Neuronal stem cell (in vitro differentiated cells): Measurements from ENCODE around the gene SORBS1.

ENCODE experiments used
- DNase-seq: peaks from one replicate; pipeline ENCODE4 v3.0.0-alpha.2; 2013; ENCODE audit warnings: low spot score
- H2AFZ ChIP-seq: one replicate; pipeline ENCODE4 v1.6.1; 2013; ENCODE audit warnings: mild to moderate bottlenecking, low read length, inconsistent platforms
- H2AK5ac ChIP-seq: 2 replicates; pipeline ENCODE4 v1.6.1; 2013; ENCODE audit warnings: low read depth, mild to moderate bottlenecking, inconsistent platforms, low read length, moderate library complexity, mixed read lengths
- H2BK120ac ChIP-seq: 2 replicates; pipeline ENCODE4 v1.6.1; 2013; ENCODE audit warnings: low read depth, mild to moderate bottlenecking, inconsistent platforms, low read length, moderate library complexity, mixed read lengths
- H2BK12ac ChIP-seq: one replicate; pipeline ENCODE4 v1.6.1; 2013; ENCODE audit warnings: low read length, inconsistent platforms
- H2BK15ac ChIP-seq: 2 replicates; pipeline ENCODE4 v1.6.1; 2013; ENCODE audit warnings: mild to moderate bottlenecking, low read length, inconsistent platforms, mixed read lengths
- H2BK5ac ChIP-seq: one replicate; pipeline ENCODE4 v1.6.1; 2013; ENCODE audit warnings: inconsistent platforms, mild to moderate bottlenecking, low read length, moderate library complexity
- H3K14ac ChIP-seq: one replicate; pipeline ENCODE4 v1.6.1; 2013; ENCODE audit warnings: low read length, inconsistent platforms
- H3K18ac ChIP-seq: 2 replicates; pipeline ENCODE4 v1.6.1; 2013; ENCODE audit warnings: low read length, inconsistent platforms
- H3K23ac ChIP-seq: 2 replicates; pipeline ENCODE4 v1.6.1; 2013; ENCODE audit warnings: low read depth, mild to moderate bottlenecking, mixed read lengths, low read length, inconsistent platforms; ENCODE audit not compliant: poor library complexity
- H3K27ac ChIP-seq: replicated peaks from 3 replicates; pipeline ENCODE4 v1.5.1; 2013; ENCODE audit warnings: low read length, inconsistent platforms
- H3K27me3 ChIP-seq, 3 experiments: 2 replicates each; pipeline ENCODE4 v1.6.1; 2013; ENCODE audit warnings: low read length in 3 of 3, mild to moderate bottlenecking in 2 of 3, inconsistent platforms in 1 of 3, low read depth in 1 of 3, mixed read lengths in 1 of 3, moderate library complexity in 1 of 3; ENCODE audit not compliant: control insufficient read depth in 3 of 3, insufficient read depth in 3 of 3
- H3K36me3 ChIP-seq, 2 donors: replicated peaks in 1 of 2; 2 replicates each; pipeline ENCODE4 v1.6.1; 2013; ENCODE audit warnings: low read length in 2 of 2; ENCODE audit not compliant: control insufficient read depth in 2 of 2, insufficient read depth in 2 of 2
- H3K4ac ChIP-seq: 2 replicates; pipeline ENCODE4 v1.6.1; 2013; ENCODE audit warnings: inconsistent platforms, mild to moderate bottlenecking, low read length, moderate library complexity
- H3K4me1 ChIP-seq, 2 donors: 1 replicate in 1 of 2; 2 replicates in 1 of 2; pipeline ENCODE4 v1.6.1; 2013; ENCODE audit warnings: low read length in 2 of 2, low read depth in 1 of 2; ENCODE audit not compliant: control insufficient read depth in 2 of 2, insufficient read depth in 1 of 2
- H3K4me2 ChIP-seq: one replicate; pipeline ENCODE4 v1.6.1; 2013; ENCODE audit warnings: mild to moderate bottlenecking, low read length, inconsistent platforms; ENCODE audit not compliant: insufficient read depth, poor library complexity, severe bottlenecking
- H3K4me3 ChIP-seq, 2 donors: 2 replicates each; pipeline ENCODE4 v1.5.1; 2013; ENCODE audit warnings: low read length in 2 of 2, mild to moderate bottlenecking in 2 of 2, inconsistent platforms in 1 of 2, moderate library complexity in 1 of 2
- H3K79me1 ChIP-seq: one replicate; pipeline ENCODE4 v1.6.1; 2013; ENCODE audit warnings: low read depth, mild to moderate bottlenecking, inconsistent platforms, low read length, moderate library complexity
- H3K9ac ChIP-seq: one replicate; pipeline ENCODE4 v1.6.1; 2013; ENCODE audit warnings: mild to moderate bottlenecking, low read depth, low read length, inconsistent platforms; ENCODE audit not compliant: poor library complexity
- H3K9me3 ChIP-seq, 2 donors: replicated peaks in 1 of 2; 2 replicates each; pipeline versions ENCODE3 to v1.6.1; 2013; ENCODE audit warnings: low read length in 2 of 2, mild to moderate bottlenecking in 2 of 2, inconsistent platforms in 1 of 2, low read depth in 1 of 2, mixed read lengths in 1 of 2, moderate library complexity in 1 of 2; ENCODE audit not compliant: control insufficient read depth in 2 of 2, insufficient read depth in 1 of 2
- H4K8ac ChIP-seq: one replicate; pipeline ENCODE4 v1.6.1; 2013; ENCODE audit warnings: low read depth, mild to moderate bottlenecking, inconsistent platforms, low read length, moderate library complexity
- H4K91ac ChIP-seq: one replicate; pipeline ENCODE4 v1.6.1; 2013; ENCODE audit warnings: low read length, low read depth, mild to moderate bottlenecking, inconsistent platforms; ENCODE audit not compliant: poor library complexity
- WGBS, 2 donors: extraction: QIAGEN DNeasy Blood & Tissue Kit; methylation state at CpG; one replicate each; pipeline ENCODE4 v1.1.7; 2013; ENCODE audit warnings: missing lambda C conversion rate in 2 of 2, mixed read lengths in 1 of 2; ENCODE audit not compliant: insufficient read length in 2 of 2, insufficient replicate concordance in 1 of 2; ENCODE audit errors: extremely low coverage in 2 of 2; 5-methylcytosine and 5-hydroxymethylcytosine counted together

Gene SORBS1

DNA sequence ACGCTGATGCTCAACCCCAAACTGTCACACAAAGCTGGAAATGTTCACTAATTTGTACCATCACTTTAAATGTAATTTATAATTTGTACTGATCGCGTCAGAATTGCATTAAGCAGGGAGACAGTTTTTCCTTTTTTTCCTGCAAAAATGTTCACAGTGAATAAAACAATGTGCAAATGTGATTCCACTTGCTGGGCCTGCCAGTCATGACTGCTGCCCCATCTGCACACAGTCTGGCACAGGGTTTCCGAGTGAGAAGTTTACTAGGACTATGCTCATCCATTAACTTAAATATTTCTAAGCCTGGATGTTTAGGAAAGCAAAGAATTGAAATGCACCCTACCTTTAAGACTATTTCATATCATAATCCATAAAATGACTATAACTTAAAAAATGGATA lies 99.6 kb downstream of the SORBS1 start:
- H3K79me1 ChIP-seq: no peaks in the 10 kb centered on the region
- H2AFZ ChIP-seq: no peak overlapping the region
- no CpG with 5 or more reads among the region's 4 CpGs for WGBS, 2 donors
- H2BK120ac ChIP-seq: no peak overlapping the region
- DNase-seq: no peak
- no peak overlapping the region for H3K14ac ChIP-seq
- H2BK12ac ChIP-seq: no peak overlapping the region
- H2BK15ac ChIP-seq: no peak overlapping the region
- no peaks in the 10 kb centered on the region for H3K36me3 ChIP-seq
- H3K4me1 ChIP-seq: peaks cover 5 to 15% of the 10 kb centered on the region in 2 donors
- H3K23ac ChIP-seq: no peak overlapping the region
- no peak overlapping the region for H2AK5ac ChIP-seq
- no peak overlapping the region for H3K27ac ChIP-seq
- H2BK5ac ChIP-seq: no peak overlapping the region
- no peak overlapping the region for H3K4me3 ChIP-seq
- no peak overlapping the region for H3K18ac ChIP-seq
- H4K91ac ChIP-seq: no peak overlapping the region
- no peaks in the 10 kb centered on the region for H3K27me3 ChIP-seq
- H3K4ac ChIP-seq: no peak overlapping the region
- no peak overlapping the region for H3K9ac ChIP-seq
- H3K9me3 ChIP-seq: no peaks in the 10 kb centered on the region
- no peak overlapping the region for H3K4me2 ChIP-seq
- H4K8ac ChIP-seq: no peak overlapping the region

DNA sequence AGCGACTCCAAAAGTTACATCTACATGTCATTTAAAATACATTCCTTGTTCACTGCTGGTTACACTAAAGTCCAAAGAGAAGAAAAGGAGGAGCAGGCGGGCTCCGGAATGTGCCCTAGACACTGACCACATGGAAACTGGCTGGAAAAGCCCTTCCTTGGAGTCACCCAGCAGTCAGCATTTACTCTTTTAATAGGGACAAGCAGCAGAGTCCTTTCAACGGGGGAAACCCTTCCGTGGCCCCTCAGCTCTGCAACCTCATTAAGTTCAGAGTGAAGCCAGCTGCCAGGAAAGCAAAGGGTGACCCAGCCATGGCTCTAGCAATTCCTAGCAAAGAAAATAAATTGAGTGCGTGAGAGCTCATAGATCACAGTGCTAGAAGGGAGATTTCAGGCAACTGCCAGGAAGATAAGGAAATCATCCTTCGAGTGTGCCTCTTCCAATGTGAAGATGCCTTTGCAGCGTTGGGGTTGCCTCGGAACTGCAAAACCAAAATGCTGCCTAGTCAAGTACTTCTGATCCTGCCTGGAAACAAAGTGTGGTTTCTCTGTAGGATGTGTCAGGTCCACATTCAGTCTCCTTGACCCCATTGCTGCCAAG lies 101.6 kb downstream of the SORBS1 start:
- no peaks in the 10 kb centered on the region for H3K9me3 ChIP-seq
- H4K8ac ChIP-seq: no peak overlapping the region
- no peaks in the 10 kb centered on the region for H3K79me1 ChIP-seq
- H3K9ac ChIP-seq: no peak overlapping the region
- peak overlapping the region; percentile 48 for H2AFZ ChIP-seq
- peaks cover 5 to 15% of the 10 kb centered on the region in 2 donors for H3K4me1 ChIP-seq
- H2BK120ac ChIP-seq: no peak overlapping the region
- no peak overlapping the region for H2AK5ac ChIP-seq
- no peak overlapping the region for H3K27ac ChIP-seq
- no peak overlapping the region for H2BK12ac ChIP-seq
- no peak overlapping the region for H2BK15ac ChIP-seq
- WGBS, 2 donors: no CpG with 5 or more reads among the region's 9 CpGs
- H2BK5ac ChIP-seq: no peak overlapping the region
- no peak overlapping the region for H3K18ac ChIP-seq
- no peak overlapping the region for H3K4me3 ChIP-seq
- no peak for DNase-seq
- H3K4ac ChIP-seq: no peak overlapping the region
- no peak overlapping the region for H3K4me2 ChIP-seq
- H3K14ac ChIP-seq: no peak overlapping the region
- no peaks in the 10 kb centered on the region for H3K36me3 ChIP-seq
- H3K27me3 ChIP-seq: no peaks in the 10 kb centered on the region
- H3K23ac ChIP-seq: no peak overlapping the region
- no peak overlapping the region for H4K91ac ChIP-seq

DNA sequence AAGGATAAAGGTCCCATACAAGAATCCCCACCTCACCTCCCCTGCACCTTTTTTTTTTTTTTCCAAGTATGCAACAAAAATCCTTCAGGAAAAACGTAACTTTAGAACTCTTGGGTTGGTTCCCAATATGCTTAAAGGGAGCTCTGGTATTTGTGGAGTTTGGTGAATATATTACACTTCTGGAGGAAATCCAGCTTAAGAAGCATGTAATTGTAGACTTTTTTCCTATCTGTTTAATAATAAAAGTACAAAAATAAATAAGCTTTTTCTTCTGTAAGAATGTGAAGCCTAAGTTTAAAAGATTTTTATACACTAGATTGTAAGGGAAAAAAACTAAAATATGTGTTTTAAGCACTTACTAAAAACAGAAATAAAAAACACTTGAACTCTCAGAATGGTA lies 102.3 kb downstream of the SORBS1 start:
- Histone ChIP-seq H3K4me1 (peaks cover 5 to 15% of the 10 kb centered on the region in 2 donors), H2AFZ (peak overlapping the region; percentile 48), H3K18ac (no peak overlapping the region), H3K4me3 (no peak overlapping the region), H3K9me3 (no peaks in the 10 kb centered on the region), H2BK15ac (no peak overlapping the region), H2BK120ac (no peak overlapping the region), H3K9ac (no peak overlapping the region), H3K36me3 (no peaks in the 10 kb centered on the region), H2AK5ac (no peak overlapping the region), H3K27ac (no peak overlapping the region), H3K23ac (no peak overlapping the region), H2BK5ac (no peak overlapping the region), H2BK12ac (no peak overlapping the region), H3K27me3 (no peaks in the 10 kb centered on the region), H3K79me1 (no peaks in the 10 kb centered on the region), H3K4ac (no peak overlapping the region), H3K14ac (no peak overlapping the region), H4K91ac (no peak overlapping the region), H3K4me2 (no peak overlapping the region), H4K8ac (no peak overlapping the region)
- DNase-seq: no peak
- WGBS, 2 donors: no CpG with 5 or more reads among the region's 1 CpG

DNA sequence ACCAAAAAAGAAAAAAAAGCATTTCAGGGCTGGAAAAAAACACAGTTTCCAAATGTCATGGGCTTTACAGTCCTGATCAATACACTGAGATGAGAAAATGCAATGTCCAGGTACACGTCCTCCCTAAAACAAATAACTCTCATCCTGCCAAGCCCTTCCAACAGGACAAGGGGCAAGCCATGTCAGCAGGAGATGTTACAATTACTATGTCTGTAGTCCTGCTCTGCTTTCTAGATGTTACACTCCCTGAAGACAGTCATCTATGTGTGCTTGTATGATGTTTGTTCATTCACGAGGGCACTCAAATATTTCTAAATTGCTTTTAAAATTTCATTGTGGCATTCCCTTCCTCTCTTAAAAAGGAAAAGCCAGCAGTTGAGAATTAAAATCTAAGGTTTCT lies 103.2 kb downstream of the SORBS1 start:
- no peak overlapping the region for H2BK5ac ChIP-seq
- no peak overlapping the region for H3K9ac ChIP-seq
- no peaks in the 10 kb centered on the region for H3K27me3 ChIP-seq
- H3K4ac ChIP-seq: no peak overlapping the region
- no peak overlapping the region for H2AK5ac ChIP-seq
- no peak overlapping the region for H3K23ac ChIP-seq
- no peak overlapping the region for H2BK12ac ChIP-seq
- H4K91ac ChIP-seq: no peak overlapping the region
- H2BK15ac ChIP-seq: no peak overlapping the region
- no peak overlapping the region for H3K4me2 ChIP-seq
- no peak overlapping the region for H4K8ac ChIP-seq
- H2BK120ac ChIP-seq: no peak overlapping the region
- no peaks in the 10 kb centered on the region for H3K79me1 ChIP-seq
- no peak overlapping the region for H3K27ac ChIP-seq
- H2AFZ ChIP-seq: no peak overlapping the region
- WGBS, 2 donors: no CpG with 5 or more reads among the region's 2 CpGs
- peaks cover 2 to 15% of the 10 kb centered on the region in 2 donors for H3K4me1 ChIP-seq
- no peak overlapping the region for H3K14ac ChIP-seq
- H3K36me3 ChIP-seq: no peaks in the 10 kb centered on the region
- H3K4me3 ChIP-seq: no peak overlapping the region
- DNase-seq: no peak
- no peak overlapping the region for H3K18ac ChIP-seq
- no peaks in the 10 kb centered on the region for H3K9me3 ChIP-seq
